Thyroid gland (tissue), 4 donors: Measurements from ENCODE around the gene TAB2.

Source experiments
- POLR2A ChIP-seq, 2 donors: fragments of 450-650 bp; IDR thresholded peaks; one replicate each; pipeline ENCODE4 v1.6.1; 2017; ENCODE audit warnings: antibody characterized with exemption in 2 of 2, mild to moderate bottlenecking in 2 of 2, moderate library complexity in 1 of 2
- TF ChIP-seq, protein P1 (sequence below), 6 experiments: fragments of 200-600 bp in 3 of 6; fragments of 450-650 bp in 3 of 6; sonication (generic) in 3 of 6; IDR thresholded peaks; one replicate each; pipeline ENCODE4 v1.5.1; 2016 to 2019; ENCODE audit warnings: antibody characterized with exemption in 6 of 6, mild to moderate bottlenecking in 2 of 6, inconsistent platforms in 1 of 6, moderate library complexity in 1 of 6

DNA sequence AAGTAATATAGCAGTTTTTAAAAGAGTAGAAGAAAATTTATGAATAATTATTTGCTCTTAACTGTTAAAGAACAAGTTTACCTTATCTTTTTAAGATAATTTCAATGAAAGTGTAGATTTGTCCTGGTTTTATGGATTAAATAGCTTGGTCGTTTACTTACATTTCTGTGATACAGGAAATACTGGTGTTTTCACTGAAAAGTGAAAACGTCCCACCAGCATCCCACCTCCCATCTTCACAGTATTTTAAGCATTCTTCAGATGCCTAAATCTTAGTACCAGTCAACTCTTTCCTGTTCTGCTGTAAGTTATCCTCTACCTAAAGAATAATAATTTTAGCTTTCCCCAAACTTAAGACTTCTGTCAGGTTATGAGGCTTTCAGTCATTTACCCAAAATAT, 5.8 kb downstream of the TAB2 start:
- TF ChIP-seq, protein P1, sequence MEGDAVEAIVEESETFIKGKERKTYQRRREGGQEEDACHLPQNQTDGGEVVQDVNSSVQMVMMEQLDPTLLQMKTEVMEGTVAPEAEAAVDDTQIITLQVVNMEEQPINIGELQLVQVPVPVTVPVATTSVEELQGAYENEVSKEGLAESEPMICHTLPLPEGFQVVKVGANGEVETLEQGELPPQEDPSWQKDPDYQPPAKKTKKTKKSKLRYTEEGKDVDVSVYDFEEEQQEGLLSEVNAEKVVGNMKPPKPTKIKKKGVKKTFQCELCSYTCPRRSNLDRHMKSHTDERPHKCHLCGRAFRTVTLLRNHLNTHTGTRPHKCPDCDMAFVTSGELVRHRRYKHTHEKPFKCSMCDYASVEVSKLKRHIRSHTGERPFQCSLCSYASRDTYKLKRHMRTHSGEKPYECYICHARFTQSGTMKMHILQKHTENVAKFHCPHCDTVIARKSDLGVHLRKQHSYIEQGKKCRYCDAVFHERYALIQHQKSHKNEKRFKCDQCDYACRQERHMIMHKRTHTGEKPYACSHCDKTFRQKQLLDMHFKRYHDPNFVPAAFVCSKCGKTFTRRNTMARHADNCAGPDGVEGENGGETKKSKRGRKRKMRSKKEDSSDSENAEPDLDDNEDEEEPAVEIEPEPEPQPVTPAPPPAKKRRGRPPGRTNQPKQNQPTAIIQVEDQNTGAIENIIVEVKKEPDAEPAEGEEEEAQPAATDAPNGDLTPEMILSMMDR (IDR thresholded peaks at IDR 0.05), result no peak
- TF ChIP-seq POLR2A (IDR thresholded peaks at IDR 0.05), result no peak
